Activated gamma-delta T cell treated with Interleukin-2 at 50 U/mL for 16 hours (primary cell): ENCODE data around the gene AFAP1L2.

Experiments used
- DNase-seq: peaks from one replicate; pipeline ENCODE4 v3.0.0-alpha.2; 2020

Gene AFAP1L2

GRCh38 chr10:114332301-114333192, 71.8 kb downstream of the AFAP1L2 start:
- DNase-seq, result no peak

GRCh38 chr10:114329634-114330365, 74.5 kb downstream of the AFAP1L2 start:
- no peak for DNase-seq

- no peak for DNase-seq
Measured at GRCh38 chr10:114328874-114329273, 75.4 kb downstream of the AFAP1L2 start.

- no peak for DNase-seq
Measured at GRCh38 chr10:114328441-114328812, 75.9 kb downstream of the AFAP1L2 start.

- no peak for DNase-seq
Measured at GRCh38 chr10:114327537-114328440, 76.5 kb downstream of the AFAP1L2 start.

- DNase-seq, result no peak
Measured at GRCh38 chr10:114326795-114327194, 77.5 kb downstream of the AFAP1L2 start.

GRCh38 chr10:114323023-114323422, 81.3 kb downstream of the AFAP1L2 start:
- no peak for DNase-seq

GRCh38 chr10:114322344-114322743, 82.0 kb downstream of the AFAP1L2 start:
- DNase-seq, result no peak

- DNase-seq, result no peak
Measured at GRCh38 chr10:114320249-114321116, 83.8 kb downstream of the AFAP1L2 start.

GRCh38 chr10:114319406-114320248, 84.7 kb downstream of the AFAP1L2 start:
- no peak for DNase-seq

- DNase-seq, result no peak
Measured at GRCh38 chr10:114316744-114317143, 87.6 kb downstream of the AFAP1L2 start.

- no peak for DNase-seq
Measured at GRCh38 chr10:114315566-114316420, 88.5 kb downstream of the AFAP1L2 start.

GRCh38 chr10:114313866-114314265, 90.4 kb downstream of the AFAP1L2 start:
- DNase-seq, result no peak

GRCh38 chr10:114313139-114313538, 91.2 kb downstream of the AFAP1L2 start:
- DNase-seq, result no peak

- no peak for DNase-seq
Measured at GRCh38 chr10:114311496-114312209, 92.6 kb downstream of the AFAP1L2 start.

GRCh38 chr10:114311023-114311422, 93.3 kb downstream of the AFAP1L2 start:
- DNase-seq, result no peak

GRCh38 chr10:114310346-114310745, 94.0 kb downstream of the AFAP1L2 start:
- DNase-seq, result no peak

- DNase-seq, result no peak
Measured at GRCh38 chr10:114309364-114309651, 95.0 kb downstream of the AFAP1L2 start.

- DNase-seq, result no peak
Measured at GRCh38 chr10:114308531-114309363, 95.6 kb downstream of the AFAP1L2 start.
